IMR-90 (cell line): ENCODE data around the gene MAPK13.

Source experiments
- BHLHE40 ChIP-seq: fragments of 150-350 bp; IDR thresholded peaks from 2 replicates; pipeline ENCODE4 v1.6.1; 2016; ENCODE audit warnings: mild to moderate bottlenecking, low read depth, low read length
- CEBPB ChIP-seq: IDR thresholded peaks from 2 replicates; pipeline ENCODE4 v1.6.1; 2012; ENCODE audit warnings: low read depth, low read length, improper control_type of control experiment
- CHD1 ChIP-seq: IDR thresholded peaks from 2 replicates; pipeline ENCODE4 v1.6.1; 2012; ENCODE audit warnings: low read depth, low read length, improper control_type of control experiment
- FOS ChIP-seq: fragments of 150-350 bp; IDR thresholded peaks from 2 replicates; pipeline ENCODE4 v1.6.1; 2016; ENCODE audit warnings: low read depth, low read length
- MAZ ChIP-seq: IDR thresholded peaks from 2 replicates; pipeline ENCODE4 v1.6.1; 2012; ENCODE audit warnings: low read depth, mild to moderate bottlenecking, low read length, improper control_type of control experiment, moderate library complexity, borderline replicate concordance
- MXI1 ChIP-seq: IDR thresholded peaks from 2 replicates; pipeline ENCODE4 v1.6.1; 2012; ENCODE audit warnings: low read depth, mild to moderate bottlenecking, low read length, moderate library complexity, borderline replicate concordance
- POLR2A ChIP-seq: IDR thresholded peaks from 2 replicates; pipeline ENCODE4 v1.6.1; 2012; ENCODE audit warnings: mild to moderate bottlenecking, low read depth, low read length
- RAD21 ChIP-seq: IDR thresholded peaks from 2 replicates; pipeline ENCODE4 v1.6.1; 2012; ENCODE audit warnings: low read length, improper control_type of control experiment
- RCOR1 ChIP-seq: IDR thresholded peaks from 2 replicates; pipeline ENCODE4 v1.6.1; 2012; ENCODE audit warnings: mild to moderate bottlenecking, low read length, improper control_type of control experiment; ENCODE audit not compliant: insufficient replicate concordance
- RFX5 ChIP-seq: IDR thresholded peaks from 2 replicates; pipeline ENCODE4 v1.8.0; 2012; ENCODE audit warnings: low read depth, mild to moderate bottlenecking, low read length, moderate library complexity
- SMC3 ChIP-seq: fragments of 150-350 bp; IDR thresholded peaks from 2 replicates; pipeline ENCODE4 v1.6.1; 2016; ENCODE audit warnings: low read depth, mild to moderate bottlenecking, antibody characterized with exemption, low read length, moderate library complexity
- TF ChIP-seq, protein P1 (sequence below): conservative IDR thresholded peaks from 2 replicates; pipeline ENCODE4 v1.5.1; 2012; ENCODE audit warnings: mild to moderate bottlenecking, low read depth, low read length, improper control_type of control experiment
- TF ChIP-seq, protein P2 (sequence below): fragments of 150-350 bp; IDR thresholded peaks from 2 replicates; pipeline ENCODE4 v1.6.1; 2017; ENCODE audit warnings: mild to moderate bottlenecking, antibody characterized with exemption, low read length, low read depth
- TF ChIP-seq, protein P3 (sequence below): fragments of 150-350 bp; IDR thresholded peaks from 2 replicates; pipeline ENCODE4 v1.6.1; 2016; ENCODE audit warnings: low read depth, mild to moderate bottlenecking, low read length, moderate library complexity, borderline replicate concordance

DNA sequence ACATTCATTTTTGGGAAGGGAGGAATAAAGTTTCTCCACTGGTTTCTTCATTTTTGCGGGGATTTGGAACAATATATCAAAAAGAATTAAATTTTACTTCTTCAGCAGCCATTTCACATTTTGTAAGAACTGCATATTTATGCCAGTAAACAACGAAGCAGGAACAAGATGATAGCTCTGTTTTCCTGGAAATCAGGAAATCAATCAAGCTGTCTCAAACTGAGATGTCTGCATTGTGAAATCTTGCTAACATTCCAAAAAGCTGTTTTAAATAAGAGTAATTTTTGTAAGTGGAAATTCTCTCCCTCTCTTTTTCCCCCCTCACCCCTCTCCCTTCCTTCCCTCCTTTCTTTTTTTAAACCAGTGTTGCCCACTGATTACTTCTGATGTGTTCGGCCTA lies 20.0 kb downstream of the MAPK13 start:
- no peak for TF ChIP-seq MXI1
- TF ChIP-seq, protein P1, sequence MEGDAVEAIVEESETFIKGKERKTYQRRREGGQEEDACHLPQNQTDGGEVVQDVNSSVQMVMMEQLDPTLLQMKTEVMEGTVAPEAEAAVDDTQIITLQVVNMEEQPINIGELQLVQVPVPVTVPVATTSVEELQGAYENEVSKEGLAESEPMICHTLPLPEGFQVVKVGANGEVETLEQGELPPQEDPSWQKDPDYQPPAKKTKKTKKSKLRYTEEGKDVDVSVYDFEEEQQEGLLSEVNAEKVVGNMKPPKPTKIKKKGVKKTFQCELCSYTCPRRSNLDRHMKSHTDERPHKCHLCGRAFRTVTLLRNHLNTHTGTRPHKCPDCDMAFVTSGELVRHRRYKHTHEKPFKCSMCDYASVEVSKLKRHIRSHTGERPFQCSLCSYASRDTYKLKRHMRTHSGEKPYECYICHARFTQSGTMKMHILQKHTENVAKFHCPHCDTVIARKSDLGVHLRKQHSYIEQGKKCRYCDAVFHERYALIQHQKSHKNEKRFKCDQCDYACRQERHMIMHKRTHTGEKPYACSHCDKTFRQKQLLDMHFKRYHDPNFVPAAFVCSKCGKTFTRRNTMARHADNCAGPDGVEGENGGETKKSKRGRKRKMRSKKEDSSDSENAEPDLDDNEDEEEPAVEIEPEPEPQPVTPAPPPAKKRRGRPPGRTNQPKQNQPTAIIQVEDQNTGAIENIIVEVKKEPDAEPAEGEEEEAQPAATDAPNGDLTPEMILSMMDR: no peak
- no peak for TF ChIP-seq RCOR1
- TF ChIP-seq, protein P2, sequence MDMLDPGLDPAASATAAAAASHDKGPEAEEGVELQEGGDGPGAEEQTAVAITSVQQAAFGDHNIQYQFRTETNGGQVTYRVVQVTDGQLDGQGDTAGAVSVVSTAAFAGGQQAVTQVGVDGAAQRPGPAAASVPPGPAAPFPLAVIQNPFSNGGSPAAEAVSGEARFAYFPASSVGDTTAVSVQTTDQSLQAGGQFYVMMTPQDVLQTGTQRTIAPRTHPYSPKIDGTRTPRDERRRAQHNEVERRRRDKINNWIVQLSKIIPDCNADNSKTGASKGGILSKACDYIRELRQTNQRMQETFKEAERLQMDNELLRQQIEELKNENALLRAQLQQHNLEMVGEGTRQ: no peak
- TF ChIP-seq POLR2A: no peak
- TF ChIP-seq RAD21: no peak
- TF ChIP-seq CHD1: no peak
- TF ChIP-seq BHLHE40: no peak
- TF ChIP-seq FOS: no peak
- TF ChIP-seq, protein P3, sequence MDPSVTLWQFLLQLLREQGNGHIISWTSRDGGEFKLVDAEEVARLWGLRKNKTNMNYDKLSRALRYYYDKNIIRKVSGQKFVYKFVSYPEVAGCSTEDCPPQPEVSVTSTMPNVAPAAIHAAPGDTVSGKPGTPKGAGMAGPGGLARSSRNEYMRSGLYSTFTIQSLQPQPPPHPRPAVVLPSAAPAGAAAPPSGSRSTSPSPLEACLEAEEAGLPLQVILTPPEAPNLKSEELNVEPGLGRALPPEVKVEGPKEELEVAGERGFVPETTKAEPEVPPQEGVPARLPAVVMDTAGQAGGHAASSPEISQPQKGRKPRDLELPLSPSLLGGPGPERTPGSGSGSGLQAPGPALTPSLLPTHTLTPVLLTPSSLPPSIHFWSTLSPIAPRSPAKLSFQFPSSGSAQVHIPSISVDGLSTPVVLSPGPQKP: no peak
- TF ChIP-seq SMC3: no peak
- TF ChIP-seq CEBPB: no peak
- TF ChIP-seq MAZ: no peak
- TF ChIP-seq RFX5: no peak
